Mucosa of gallbladder (tissue), 1 donor: ENCODE results near the gene ZNF791. TPM values are rescaled to one million over a fixed set of nuclear protein-coding genes. Genes with fewer than 3 reads are reported as not detected.
"Not testable (repeated sequence)": the region's sequence is repeated elsewhere in the genome, so short reads cannot be mapped to it uniquely, and the experiment has no call there.

Source experiments
- DNase-seq: peaks from one replicate; pipeline ENCODE4 v3.0.0-alpha.2; 2020; ENCODE audit warnings: low spot score
- total RNA-seq: library from RNA; stranded (reverse); gene quantifications from one replicate; pipeline ENCODE4 v1.2.1, GENCODE V29; 2021
- donor health status: DM: no; HTN: no; CAD: no.

The ZNF791 gene
- 27.1 TPM for total RNA-seq

GRCh38 chr19:12610540-12611360 is at the start of gene ZNF791, which contains the start of gene ZNF490:
TSS of gene ZNF791 (plus strand) at chr19:12610920. CDS start at chr19:12611080, 160 bp downstream.
TSS of gene ZNF490 (minus strand) at chr19:12610813. CDS start at chr19:12610680, 133 bp downstream.
- peak; percentile 98 for DNase-seq

- peak; percentile 92 for DNase-seq
Measured at GRCh38 chr19:12564016-12564664, 46.6 kb upstream of the ZNF791 start.

GRCh38 chr19:12566380-12566779 is 44.3 kb upstream of the ZNF791 start:
- DNase-seq, result not testable (repeated sequence)

- DNase-seq, result no peak
Measured at GRCh38 chr19:12567951-12568350, 42.8 kb upstream of the ZNF791 start.

- no peak for DNase-seq
Measured at GRCh38 chr19:12574036-12574435, 36.7 kb upstream of the ZNF791 start.

GRCh38 chr19:12578641-12579040 is 32.1 kb upstream of the ZNF791 start:
- peak; percentile 3 for DNase-seq

GRCh38 chr19:12580180-12580694 is 30.5 kb upstream of the ZNF791 start:
- DNase-seq, result peak; percentile 2

- no peak for DNase-seq
Measured at GRCh38 chr19:12581100-12581499, 29.6 kb upstream of the ZNF791 start.

GRCh38 chr19:12596485-12596884 is 14.2 kb upstream of the ZNF791 start:
- peak; percentile 3 for DNase-seq

GRCh38 chr19:12596927-12597548 is 13.7 kb upstream of the ZNF791 start:
- peak; percentile 6 for DNase-seq

GRCh38 chr19:12597594-12597993 is 13.1 kb upstream of the ZNF791 start:
- peak; percentile 2 for DNase-seq

- no peak for DNase-seq
Measured at GRCh38 chr19:12603714-12604113, 7.0 kb upstream of the ZNF791 start.

- DNase-seq, result no peak
Measured at GRCh38 chr19:12606796-12607195, 3.9 kb upstream of the ZNF791 start.

GRCh38 chr19:12607631-12608030 is 3.1 kb upstream of the ZNF791 start:
- no peak for DNase-seq

- peak; percentile 70 for DNase-seq
Measured at GRCh38 chr19:12611361-12611699, 610 bp downstream of the ZNF791 start.

GRCh38 chr19:12617646-12618045 is 6.9 kb downstream of the ZNF791 start:
- DNase-seq, result no peak

- not testable (repeated sequence) for DNase-seq
Measured at GRCh38 chr19:12621253-12622024, 10.7 kb downstream of the ZNF791 start.

- DNase-seq, result no peak
Measured at GRCh38 chr19:12623361-12624031, 12.8 kb downstream of the ZNF791 start.

GRCh38 chr19:12626958-12627357 is 16.2 kb downstream of the ZNF791 start:
- DNase-seq, result no peak

- no peak for DNase-seq
Measured at GRCh38 chr19:12628040-12629022, 17.6 kb downstream of the ZNF791 start.
